HL-60 (cell line): Measurements from ENCODE around the gene NCK2.

Experiments
- DNase-seq, 2 experiments: peaks; one replicate each; pipeline ENCODE4 v3.0.0-alpha.2; 2010 to 2020; ENCODE audit warnings: low read depth in 1 of 2, low spot score in 1 of 2
- H3K27ac ChIP-seq: fragments of 250-450 bp; sonication (Bioruptor Pico); replicated peaks from 2 replicates; pipeline ENCODE4 v1.5.1; 2020; ENCODE audit warnings: mild to moderate bottlenecking, moderate library complexity
- H3K27me3 ChIP-seq: fragments of 250-450 bp; sonication (Bioruptor Pico); 2 replicates; pipeline ENCODE4 v1.5.1; 2021; ENCODE audit warnings: mild to moderate bottlenecking, moderate library complexity; ENCODE audit not compliant: insufficient read depth, poor library complexity, severe bottlenecking
- H3K4me3 ChIP-seq: replicated peaks from 2 replicates; pipeline ENCODE4 v1.5.1; 2011; ENCODE audit warnings: mild to moderate bottlenecking, control low read depth, low read length; ENCODE audit not compliant: insufficient read depth
- CTCF ChIP-seq: IDR thresholded peaks from one replicate; pipeline ENCODE4 v1.5.1; 2011; ENCODE audit warnings: low read length, control low read depth, inconsistent platforms; ENCODE audit not compliant: insufficient read depth
- GABPA ChIP-seq: IDR thresholded peaks from 2 replicates; pipeline ENCODE4 v1.6.1; 2012; ENCODE audit warnings: low read depth
- POLR2AphosphoS5 ChIP-seq: IDR thresholded peaks from 2 replicates; pipeline ENCODE4 v1.6.1; 2012; ENCODE audit warnings: low read depth
- REST ChIP-seq: IDR thresholded peaks from 2 replicates; pipeline ENCODE4 v1.6.1; 2012; ENCODE audit warnings: low read depth; ENCODE audit not compliant: insufficient replicate concordance
- SPI1 ChIP-seq: IDR thresholded peaks from 2 replicates; pipeline ENCODE4 v1.6.1; 2012; ENCODE audit warnings: low read depth, mild to moderate bottlenecking, borderline replicate concordance

NCK2 gene

GRCh38 chr2:105907184-105907583 lies 162.5 kb downstream of the NCK2 start:
- no peak for DNase-seq
- TF ChIP-seq POLR2AphosphoS5 (no peak), SPI1 (no peak), REST (no peak), CTCF (no peak)
- Histone ChIP-seq H3K27ac (no peak overlapping the region), H3K27me3 (no peaks in the 10 kb centered on the region), H3K4me3 (no peak overlapping the region)

GRCh38 chr2:105909215-105909614 lies 164.5 kb downstream of the NCK2 start:
- no peak for DNase-seq
- H3K27ac ChIP-seq, result no peak overlapping the region
- H3K27me3 ChIP-seq, result no peaks in the 10 kb centered on the region
- H3K4me3 ChIP-seq, result no peak overlapping the region
- TF ChIP-seq REST (no peak), POLR2AphosphoS5 (no peak), SPI1 (no peak; the same call in 1 of the 2 replicates), CTCF (no peak), GABPA (no peak)

- H3K4me3 ChIP-seq, result no peak overlapping the region
- TF ChIP-seq GABPA (no peak), POLR2AphosphoS5 (no peak)
- no peak for DNase-seq
- H3K27ac ChIP-seq, result no peak overlapping the region
- no peaks in the 10 kb centered on the region for H3K27me3 ChIP-seq
Observed at GRCh38 chr2:105910497-105911238, 166.0 kb downstream of the NCK2 start.

GRCh38 chr2:105911425-105911824 lies 166.7 kb downstream of the NCK2 start:
- Histone ChIP-seq H3K27me3 (no peaks in the 10 kb centered on the region), H3K27ac (no peak overlapping the region), H3K4me3 (no peak overlapping the region)
- TF ChIP-seq CTCF (no peak), SPI1 (no peak), GABPA (no peak), POLR2AphosphoS5 (no peak), REST (no peak)
- DNase-seq, result no peak
